GM21515 (cell line): Measurements from ENCODE around the gene OR4N2.
"Not testable (repeated sequence)": the region's sequence is repeated elsewhere in the genome, so short reads cannot be mapped to it uniquely, and the experiment has no call there.

Experiments used
- ATAC-seq: cut with Tn5 transposase; IDR thresholded peaks from one replicate; pipeline ENCODE4 v1.9.1; 2021; ENCODE audit not compliant: unreplicated experiment

The OR4N2 gene

DNA sequence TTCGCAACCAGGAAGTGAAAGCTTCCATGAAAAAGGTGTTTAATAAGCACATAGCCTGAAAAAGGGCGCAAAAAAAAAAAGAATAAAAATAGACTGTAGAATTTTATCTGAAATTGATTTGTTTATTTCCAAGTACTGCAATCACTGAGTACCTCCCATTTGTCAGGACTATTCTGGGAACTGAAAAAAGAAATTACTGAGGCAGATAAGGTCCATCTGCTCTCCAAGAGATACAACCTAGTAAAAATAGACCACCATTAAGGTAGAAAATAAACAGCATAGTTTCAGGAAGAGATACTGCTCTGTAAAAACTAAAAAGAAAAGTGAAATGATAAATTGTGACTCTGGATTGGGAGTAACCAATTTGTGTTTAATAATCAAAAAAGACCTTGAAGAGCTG, 24.7 kb downstream of the OR4N2 start:
- ATAC-seq = no peak

DNA sequence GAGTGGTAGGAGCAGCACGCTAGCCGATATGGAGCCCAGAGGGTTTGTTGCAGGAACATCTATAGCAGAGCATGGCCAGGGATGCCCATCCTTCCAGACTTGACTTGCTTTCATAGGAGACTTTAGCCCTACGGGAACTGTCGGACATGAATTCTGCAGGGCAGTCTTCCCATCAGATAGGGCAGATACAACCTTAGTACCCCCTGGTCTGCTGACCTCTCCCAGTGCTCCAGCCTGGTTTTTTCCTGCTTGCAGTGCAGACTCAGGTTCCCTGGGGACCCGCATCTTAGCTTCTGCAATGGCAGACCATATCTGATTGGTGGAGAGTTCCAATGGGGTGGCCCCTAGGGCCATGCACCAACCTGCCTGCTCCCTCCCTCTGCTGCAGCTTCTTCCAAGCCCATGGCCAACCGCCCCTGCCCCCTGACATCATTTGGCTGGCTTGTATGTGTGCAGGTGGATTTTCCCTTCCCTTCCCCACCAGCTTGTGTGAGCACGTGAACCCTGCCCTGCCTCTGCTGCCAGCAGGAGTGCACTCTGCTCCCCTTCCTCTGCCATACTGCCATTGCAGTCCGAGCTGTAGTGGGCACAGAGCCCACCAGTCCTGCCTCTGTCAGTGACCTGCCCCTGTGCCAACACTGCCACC, 30.8 kb downstream of the OR4N2 start:
- ATAC-seq = not testable (repeated sequence)

DNA sequence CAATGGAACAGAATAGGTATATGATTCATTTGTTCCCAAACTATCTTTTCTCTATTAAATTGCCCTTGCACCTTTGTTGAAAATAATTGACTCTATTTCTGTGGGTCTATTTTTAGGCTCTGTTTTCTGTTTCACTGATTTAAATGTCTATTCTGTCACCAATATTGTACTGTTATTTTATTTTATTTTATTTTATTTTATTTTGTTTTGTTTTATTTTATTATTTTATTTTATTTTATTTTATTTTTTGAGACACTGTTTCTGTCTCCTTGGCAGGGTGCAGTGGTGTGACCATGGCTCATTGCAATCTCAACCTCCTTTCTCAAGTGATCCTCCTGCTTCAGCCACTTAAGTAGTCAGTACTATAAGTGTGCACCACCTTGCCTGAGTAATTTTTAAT, 34.9 kb downstream of the OR4N2 start:
- ATAC-seq = no peak

DNA sequence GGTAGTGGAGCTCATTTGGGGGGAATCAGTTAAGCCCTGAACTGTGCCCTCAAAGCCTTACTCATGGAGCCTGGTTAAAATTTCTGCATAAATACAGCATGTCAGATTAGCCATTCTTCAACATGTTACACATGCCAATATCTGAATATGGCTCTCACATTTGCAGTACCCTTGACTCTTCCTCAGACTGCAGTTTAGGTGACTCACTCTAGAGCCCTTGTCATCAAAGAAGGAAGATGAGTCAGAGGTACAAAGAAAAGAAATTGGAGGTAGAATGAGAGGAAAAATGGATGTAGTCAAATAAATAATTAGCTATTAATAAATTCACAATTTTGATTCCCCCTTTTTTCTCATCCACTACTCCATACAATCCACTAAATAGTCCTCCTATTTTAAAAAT, 47.8 kb downstream of the OR4N2 start:
- no peak for ATAC-seq

DNA sequence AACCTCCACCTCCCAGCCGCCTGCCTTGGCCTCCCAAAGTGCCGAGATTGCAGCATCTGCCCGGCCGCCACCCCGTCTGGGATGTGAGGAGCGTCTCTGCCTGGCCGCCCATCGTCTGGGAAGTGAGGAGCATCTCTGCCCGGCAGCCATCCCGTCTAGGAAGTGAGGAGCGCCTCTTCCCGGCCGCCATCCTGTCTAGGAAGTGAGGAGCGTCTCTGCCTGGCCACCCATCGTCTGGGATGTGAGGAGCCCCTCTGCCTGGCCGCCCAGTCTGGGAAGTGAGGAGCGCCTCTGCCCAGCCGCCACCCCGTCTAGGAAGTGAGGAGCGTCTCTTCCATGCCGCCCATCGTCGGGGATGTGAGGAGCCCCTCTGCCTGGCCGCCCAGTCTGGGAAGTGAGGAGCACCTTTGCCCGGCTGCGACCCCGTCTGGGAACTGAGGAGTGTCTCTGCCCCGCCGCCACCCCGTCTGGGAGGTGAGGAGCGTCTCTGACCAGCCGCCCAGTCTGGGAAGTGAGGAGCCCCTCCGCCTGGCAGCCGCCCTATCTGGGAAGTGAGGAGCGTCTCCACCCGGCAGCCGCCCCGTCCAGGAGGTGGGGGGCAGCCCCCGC, 62.6 kb downstream of the OR4N2 start:
- ATAC-seq = not testable (repeated sequence)

DNA sequence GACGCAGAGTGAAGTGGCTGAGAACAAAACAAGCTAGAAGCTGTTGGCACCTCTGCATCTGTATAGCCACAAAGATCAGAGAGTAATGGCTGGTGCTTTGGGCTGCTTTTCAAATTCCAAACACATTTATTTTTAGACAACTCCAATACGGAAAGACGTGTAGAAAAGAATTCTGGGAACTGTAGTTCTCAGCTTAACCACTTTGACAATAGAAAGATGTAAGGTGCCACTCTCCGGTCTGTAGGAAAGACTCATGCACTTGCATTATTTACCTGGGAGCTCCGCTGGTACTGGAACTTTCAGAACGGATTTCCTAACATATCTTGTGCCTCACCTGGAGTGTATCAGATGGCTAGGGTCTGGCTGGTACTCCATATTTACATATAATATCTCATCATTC, 69.6 kb downstream of the OR4N2 start:
- no peak for ATAC-seq

DNA sequence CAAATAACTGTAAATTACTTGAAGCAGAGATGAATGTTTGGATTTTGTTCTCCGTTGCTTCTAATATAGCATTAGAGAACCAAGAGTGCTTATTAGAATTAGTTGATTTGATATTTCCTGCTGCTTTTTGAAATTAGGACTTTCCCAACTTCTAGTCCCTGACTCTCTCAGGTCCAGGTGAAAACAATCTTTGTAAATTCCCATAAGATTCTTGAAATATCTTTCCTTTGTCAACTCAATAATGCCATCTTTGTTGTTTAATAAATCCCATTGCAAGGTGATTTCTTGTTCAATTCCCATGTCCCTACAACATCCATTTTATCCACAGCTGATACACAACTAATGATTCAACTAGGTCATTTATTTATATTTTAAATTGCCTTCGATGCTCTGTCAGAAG, 71.3 kb downstream of the OR4N2 start, which contains the start of gene OR4K2:
Gene OR4K2 (plus strand): TSS at position 301 of the 400 bp plus-strand sequence. CDS start 1,126 bp downstream, outside the sequence.
- ATAC-seq = no peak

DNA sequence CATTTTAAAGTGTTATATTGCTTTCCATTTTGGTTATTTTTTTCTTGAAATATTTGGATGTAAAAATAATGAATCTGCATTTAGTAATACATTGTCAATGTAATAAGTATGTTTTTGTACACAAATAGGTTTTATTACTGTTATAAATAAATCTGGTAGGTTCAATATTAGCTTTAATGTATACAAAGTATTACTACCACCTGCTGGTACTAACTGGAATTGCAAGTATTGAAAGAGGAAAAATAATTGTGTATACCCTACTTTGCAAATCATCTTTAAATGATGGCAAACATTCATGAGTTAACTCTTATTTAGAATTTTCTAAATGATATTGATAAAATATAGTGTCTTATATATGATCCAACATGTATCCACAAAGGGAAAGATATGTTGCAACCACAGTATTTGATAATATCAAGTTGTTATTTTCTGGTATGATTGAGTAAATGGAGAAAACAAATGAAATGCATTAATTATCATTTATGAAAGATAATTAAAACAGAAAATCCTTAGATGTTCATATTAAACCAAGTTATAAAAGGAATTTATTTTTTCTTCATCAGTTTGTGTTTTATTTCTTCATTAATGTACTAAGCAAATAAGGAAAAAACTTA, 74.6 kb downstream of the OR4N2 start:
- no peak for ATAC-seq
